ENCODE data around the gene LRRC63.

The LRRC63 gene

DNA sequence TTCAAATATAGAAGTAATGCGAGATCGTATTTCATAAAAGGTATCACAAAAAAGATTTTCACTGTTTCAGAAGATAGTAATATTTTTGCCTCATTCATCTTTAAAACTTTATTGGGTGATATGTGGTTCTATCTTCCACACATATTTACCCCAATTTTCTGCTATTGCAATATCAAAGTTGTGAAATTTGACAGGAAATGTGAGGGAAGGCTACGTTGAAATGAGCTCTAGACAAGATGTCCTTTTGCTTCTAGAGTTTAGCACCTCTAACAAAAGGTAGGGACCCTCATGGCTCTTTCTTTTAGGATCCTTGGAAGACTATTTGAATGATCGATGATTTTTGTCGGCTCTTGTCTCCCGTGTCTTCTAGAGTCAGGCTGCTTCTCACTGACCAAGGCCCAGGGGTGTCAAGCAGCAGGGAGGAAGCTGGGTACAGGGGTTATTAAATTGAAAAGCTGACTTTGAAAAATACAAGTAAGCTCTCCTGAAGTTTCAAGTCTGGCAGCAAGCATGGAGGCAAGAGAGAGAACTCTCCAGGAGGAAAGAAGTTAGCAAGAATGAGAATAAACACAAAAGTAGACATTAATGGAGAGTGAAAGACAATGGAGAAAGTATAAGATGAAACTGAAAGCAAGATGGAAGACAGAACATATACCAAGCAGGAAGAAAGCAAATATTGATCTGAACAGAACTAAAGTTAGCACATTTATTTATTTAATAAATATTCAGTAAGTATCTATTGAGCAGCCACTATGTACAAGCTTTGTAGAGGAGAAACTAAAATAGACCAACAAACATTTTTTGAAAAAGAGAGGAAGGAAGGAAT lies 101.9 kb downstream of the LRRC63 start:
- no peak for DNase-seq

- DNase-seq: no peak
Observed at GRCh38 chr13:46314587-46314986, 102.9 kb downstream of the LRRC63 start.

GRCh38 chr13:46315036-46315435 lies 103.3 kb downstream of the LRRC63 start:
- DNase-seq: no peak

DNA sequence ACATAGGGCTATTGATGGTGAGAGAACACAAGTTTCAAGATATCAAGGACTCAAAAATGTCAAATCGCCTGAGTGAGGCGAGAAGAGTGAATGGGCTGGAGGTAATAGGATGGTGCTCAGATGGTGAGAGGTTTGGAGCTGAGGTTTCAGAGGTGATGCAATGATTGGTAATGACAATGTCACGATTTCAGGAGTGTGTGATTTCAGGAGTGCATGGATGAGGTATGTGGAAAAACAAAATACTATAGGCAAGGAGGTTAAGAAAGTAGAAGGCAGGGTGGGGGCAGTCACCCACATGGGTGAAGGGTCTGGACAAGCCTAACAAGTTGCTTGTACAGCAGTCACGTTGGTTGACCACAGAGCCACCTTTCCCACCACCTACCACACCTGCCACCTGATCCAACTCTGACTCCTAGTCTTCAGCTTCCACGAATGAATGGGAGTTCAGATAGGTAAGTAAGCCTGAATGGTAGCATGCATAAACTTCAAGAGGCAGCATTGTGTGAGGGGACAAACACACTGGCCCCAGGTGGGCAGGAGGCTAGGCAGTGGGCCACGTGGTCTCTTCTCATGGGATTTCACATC lies 103.9 kb downstream of the LRRC63 start:
- DNase-seq: no peak

- DNase-seq: no peak
Observed at GRCh38 chr13:46317120-46317519, 105.4 kb downstream of the LRRC63 start.

DNA sequence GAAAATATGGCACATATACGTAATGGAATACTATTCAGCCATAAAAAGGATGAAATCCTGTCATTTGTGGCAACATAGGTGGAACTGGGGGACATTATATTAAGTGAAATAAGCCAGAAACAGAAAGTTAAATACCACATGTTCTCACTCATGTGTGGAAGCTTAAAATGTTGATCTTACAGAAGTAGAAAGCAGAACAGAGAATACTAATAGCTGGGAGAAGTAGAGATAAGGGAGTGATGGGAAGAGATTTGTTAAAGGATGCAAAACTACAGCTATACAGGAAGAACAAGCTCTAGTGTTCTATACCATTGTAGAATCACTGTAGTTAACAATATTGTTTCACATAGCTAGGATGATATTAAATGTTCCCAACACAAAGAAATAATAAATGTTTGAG lies 107.3 kb downstream of the LRRC63 start:
- DNase-seq: no peak

DNA sequence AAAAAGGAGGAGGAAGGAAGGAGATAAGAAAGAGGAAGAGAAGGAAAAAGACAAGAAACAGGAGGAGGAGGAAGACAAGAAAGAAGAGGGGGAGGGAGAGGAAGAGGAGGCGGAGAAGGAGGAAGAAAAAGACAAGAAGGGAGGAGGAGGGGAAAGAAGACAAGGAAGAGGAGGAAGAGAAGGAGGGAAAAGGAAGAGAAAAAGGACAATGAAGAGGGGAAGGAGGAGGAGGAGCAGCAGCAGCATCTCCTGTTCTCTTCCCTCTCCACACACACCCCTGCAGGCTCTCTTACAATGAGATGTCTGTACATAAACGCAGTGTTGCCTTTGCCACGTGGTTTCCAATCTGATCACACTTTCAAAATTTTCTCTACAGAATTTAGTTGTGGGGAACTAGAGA lies 108.7 kb downstream of the LRRC63 start:
- DNase-seq: no peak

- DNase-seq: no peak
Observed at GRCh38 chr13:46320821-46321220, 109.1 kb downstream of the LRRC63 start.

GRCh38 chr13:46321494-46322225 lies 109.9 kb downstream of the LRRC63 start:
- DNase-seq: peak; percentile 26

GRCh38 chr13:46324976-46325375 lies 113.2 kb downstream of the LRRC63 start:
- DNase-seq: no peak
